ENCODE results near the gene AOPEP. TPM values are rescaled to one million over a fixed set of nuclear protein-coding genes. Genes with fewer than 3 reads are reported as not detected.

Gene AOPEP
- total and polyA plus RNA-seq, 9 of the 15 experiments (the other 6 are each of a cell fraction or from before 2014, with no cell fraction given) = 4.5 to 19.3 (median 13.5) TPM

DNA sequence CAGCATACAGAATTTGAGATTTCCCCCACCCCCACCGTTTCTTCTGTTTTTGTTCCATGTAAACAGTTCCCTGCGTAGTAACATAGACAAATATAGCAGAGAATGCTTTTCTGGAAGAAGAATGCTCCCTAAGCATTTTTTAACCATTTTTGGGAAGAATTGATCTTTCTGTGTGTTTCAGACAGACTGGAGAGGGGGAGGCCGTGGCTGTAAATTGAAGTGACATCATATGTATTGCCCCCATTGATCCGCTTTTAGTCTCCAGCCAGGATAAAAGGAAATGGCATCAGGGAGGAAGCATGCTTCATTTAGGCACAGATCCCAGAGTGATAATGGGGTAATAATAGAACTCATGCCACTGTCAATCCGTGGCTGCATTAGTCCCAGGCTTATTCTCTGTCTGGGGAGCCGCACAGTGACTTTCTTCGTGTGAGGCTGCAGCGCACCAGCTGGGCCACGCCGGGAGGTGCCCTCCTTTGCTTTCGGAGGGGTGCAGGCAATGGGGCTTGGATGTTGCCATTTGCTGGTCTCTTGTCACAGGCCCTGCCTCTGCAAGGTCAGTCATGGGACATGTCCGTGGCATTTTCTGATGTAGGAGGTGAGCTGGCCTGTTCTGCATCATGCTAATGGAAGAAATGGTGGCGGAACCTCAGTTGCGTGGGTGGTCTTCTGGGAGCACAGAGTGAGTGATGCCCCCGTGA lies 329.5 kb downstream of the AOPEP start:
- no peak for TF ChIP-seq NFATC3 (IDR thresholded peaks at IDR 0.05)
- TF ChIP-seq ZNF3 (CRISPR knock-in tag; IDR thresholded peaks at IDR 0.05) = no peak
- TF ChIP-seq OTX1 (CRISPR knock-in tag; IDR thresholded peaks at IDR 0.05) = no peak
- TF ChIP-seq ESRRA (IDR thresholded peaks at IDR 0.05; ENCODE audit: borderline replicate concordance, low read depth) = no peak
- TF ChIP-seq POLR3A (IDR thresholded peaks at IDR 0.05; ENCODE audit: borderline replicate concordance, extremely low read depth, insufficient read depth, insufficient read length) = no peak
- TF ChIP-seq FOXP1 (CRISPR knock-in tag; IDR thresholded peaks at IDR 0.05) = no peak
- TF ChIP-seq, protein P1, sequence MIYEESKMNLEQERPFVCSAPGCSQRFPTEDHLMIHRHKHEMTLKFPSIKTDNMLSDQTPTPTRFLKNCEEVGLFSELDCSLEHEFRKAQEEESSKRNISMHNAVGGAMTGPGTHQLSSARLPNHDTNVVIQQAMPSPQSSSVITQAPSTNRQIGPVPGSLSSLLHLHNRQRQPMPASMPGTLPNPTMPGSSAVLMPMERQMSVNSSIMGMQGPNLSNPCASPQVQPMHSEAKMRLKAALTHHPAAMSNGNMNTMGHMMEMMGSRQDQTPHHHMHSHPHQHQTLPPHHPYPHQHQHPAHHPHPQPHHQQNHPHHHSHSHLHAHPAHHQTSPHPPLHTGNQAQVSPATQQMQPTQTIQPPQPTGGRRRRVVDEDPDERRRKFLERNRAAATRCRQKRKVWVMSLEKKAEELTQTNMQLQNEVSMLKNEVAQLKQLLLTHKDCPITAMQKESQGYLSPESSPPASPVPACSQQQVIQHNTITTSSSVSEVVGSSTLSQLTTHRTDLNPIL (CRISPR knock-in tag; IDR thresholded peaks at IDR 0.05) = no peak
- no peak for TF ChIP-seq ZNF23 (CRISPR knock-in tag; IDR thresholded peaks at IDR 0.05)
- TF ChIP-seq, protein P2, sequence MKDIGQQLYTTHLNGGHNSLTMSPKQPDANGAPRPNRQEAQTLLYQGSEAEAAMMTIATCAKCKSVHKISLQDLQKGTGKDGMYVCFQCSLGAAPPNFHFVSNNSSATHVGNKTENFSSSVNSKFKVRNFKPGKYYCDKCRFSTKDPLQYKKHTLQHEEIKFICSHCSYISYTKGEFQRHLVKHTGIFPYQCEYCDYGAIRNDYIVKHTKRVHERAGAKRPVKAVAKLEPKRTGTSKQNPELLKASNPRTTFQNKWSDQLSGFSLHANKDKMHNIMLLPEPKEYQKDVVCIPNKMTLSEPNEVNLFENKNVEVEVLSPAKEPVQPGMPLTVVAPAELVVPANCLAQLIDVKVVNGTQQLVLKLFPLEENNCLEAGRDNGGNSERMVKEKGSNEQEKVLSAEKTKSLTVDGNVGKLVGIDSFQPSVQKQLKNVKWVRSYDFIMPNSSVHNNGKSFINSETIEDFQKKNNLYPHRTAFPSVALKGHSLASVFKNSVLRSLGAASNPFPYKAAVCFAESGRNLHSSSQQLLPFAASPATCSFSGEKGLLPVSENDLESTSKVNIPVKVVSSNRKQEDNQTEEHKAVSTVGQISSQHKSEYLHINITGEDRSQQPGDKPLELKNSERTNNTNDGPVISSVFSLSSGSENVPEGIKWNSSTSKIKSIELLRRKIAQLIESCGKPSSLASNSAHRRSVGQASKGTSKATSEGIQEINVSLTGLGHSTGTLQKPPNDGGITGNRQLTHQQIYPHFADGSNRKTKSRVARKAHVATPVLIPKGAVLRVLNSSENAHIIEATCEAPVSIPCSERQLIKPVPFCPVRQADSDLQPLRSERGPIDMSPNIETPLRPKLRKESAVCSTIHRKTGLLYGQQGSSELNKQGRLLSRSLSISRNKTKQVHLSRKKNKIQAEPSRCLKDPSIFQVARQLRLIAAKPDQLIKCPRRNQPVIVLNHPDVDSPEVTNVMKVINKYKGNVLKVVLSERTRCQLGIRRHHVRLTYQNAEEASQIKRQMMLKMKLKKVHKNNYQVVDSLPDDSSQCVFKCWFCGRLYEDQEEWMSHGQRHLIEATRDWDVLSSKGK (CRISPR knock-in tag; IDR thresholded peaks at IDR 0.05) = no peak
- TF ChIP-seq FOXM1 (IDR thresholded peaks at IDR 0.05; ENCODE audit: low read depth) = no peak
- no peak for TF ChIP-seq FOXM1 (CRISPR knock-in tag; IDR thresholded peaks at IDR 0.05; ENCODE audit: low read depth)
- TF ChIP-seq NR0B1 (IDR thresholded peaks at IDR 0.05; ENCODE audit: partially characterized antibody) = no peak
- TF ChIP-seq, protein P3, sequence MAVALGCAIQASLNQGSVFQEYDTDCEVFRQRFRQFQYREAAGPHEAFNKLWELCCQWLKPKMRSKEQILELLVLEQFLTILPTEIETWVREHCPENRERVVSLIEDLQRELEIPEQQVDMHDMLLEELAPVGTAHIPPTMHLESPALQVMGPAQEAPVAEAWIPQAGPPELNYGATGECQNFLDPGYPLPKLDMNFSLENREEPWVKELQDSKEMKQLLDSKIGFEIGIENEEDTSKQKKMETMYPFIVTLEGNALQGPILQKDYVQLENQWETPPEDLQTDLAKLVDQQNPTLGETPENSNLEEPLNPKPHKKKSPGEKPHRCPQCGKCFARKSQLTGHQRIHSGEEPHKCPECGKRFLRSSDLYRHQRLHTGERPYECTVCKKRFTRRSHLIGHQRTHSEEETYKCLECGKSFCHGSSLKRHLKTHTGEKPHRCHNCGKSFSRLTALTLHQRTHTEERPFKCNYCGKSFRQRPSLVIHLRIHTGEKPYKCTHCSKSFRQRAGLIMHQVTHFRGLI (CRISPR knock-in tag; IDR thresholded peaks at IDR 0.05) = no peak
- ChIA-PET CTCF (ENCODE audit: low intra/inter-chr PET ratio) (no interaction called here), POLR2A (interaction anchor here (0.8 kb wide), 1 partner anchor 12 kb away, joined by 3 read pairs; no protein-coding TSS in a partner anchor)
- H3K9me3 ChIP-seq (replicated peaks; ENCODE audit: control insufficient read depth, insufficient read depth, low read depth, low read length) = no peaks in the 10 kb centered on the region
- H3K79me2 ChIP-seq (ENCODE audit: control insufficient read depth, insufficient read depth, low read length) = no peaks in the 10 kb centered on the region
- in situ Hi-C loops (cut with MboI) = no loop called here
- no peak overlapping the region for H2AFZ ChIP-seq (ENCODE audit: low read depth, low read length)
- H4K20me1 ChIP-seq (replicated peaks; ENCODE audit: control insufficient read depth, insufficient read depth, low read length) = no peaks in the 10 kb centered on the region
- peaks cover 0 to 3% of the 10 kb centered on the region in 2 experiments; a peak in 2 of 5 replicates for H3K4me1 ChIP-seq (replicated peaks in 1 of 2; ENCODE audit: control insufficient read depth in 2 of 2, insufficient read depth in 2 of 2, low read length in 2 of 2)
- no peak overlapping the region for H3K4me3 ChIP-seq
- BruUV-seq (replicated peaks) = no TSS peak
- no peak for FAIRE-seq
- H3K9me1 ChIP-seq (ENCODE audit: control insufficient read depth, insufficient read depth, low read length) = no peaks in the 10 kb centered on the region
- ATAC-seq = no peak
- intact Hi-C loops (cut with micrococcal nuclease) = no loop called here
- WGBS (ENCODE audit: insufficient coverage, low coverage, missing lambda C conversion rate) = 76% methylated on average over 15 of the region's 15 CpGs
- no peaks in the 10 kb centered on the region for H3K27me3 ChIP-seq (ENCODE audit: control insufficient read depth in 2 of 2, insufficient read depth in 2 of 2, low read length in 2 of 2)
- 0 out of 4 replicates have a peak overlapping the region, but pooled peaks of 1 of the 2 experiments have one; percentile 60 for H3K9ac ChIP-seq (ENCODE audit: insufficient read depth in 1 of 2, low read depth in 2 of 2, low read length in 2 of 2)
- no peaks in the 10 kb centered on the region for H3K36me3 ChIP-seq (ENCODE audit: control insufficient read depth, insufficient read depth, low read length)
- H3K4me2 ChIP-seq (ENCODE audit: insufficient read depth, low read length) = no peak overlapping the region
- H3K27ac ChIP-seq (ENCODE audit: extremely low read depth, low read depth, low read length) = no peak overlapping the region
- no peak for DNase-seq (ENCODE audit: extremely low read depth in 1 of 4, low spot score in 3 of 4)

All from K562 (cell line).